Thyroid gland (tissue), 4 donors: Measurements from ENCODE around the gene B4GALT5.

Experiments used
- POLR2A ChIP-seq, 2 donors: fragments of 450-650 bp; IDR thresholded peaks; one replicate each; pipeline ENCODE4 v1.6.1; 2017; ENCODE audit warnings: antibody characterized with exemption in 2 of 2, mild to moderate bottlenecking in 2 of 2, moderate library complexity in 1 of 2
- TF ChIP-seq, protein P1 (sequence below), 6 experiments: fragments of 200-600 bp in 3 of 6; fragments of 450-650 bp in 3 of 6; sonication (generic) in 3 of 6; IDR thresholded peaks; one replicate each; pipeline ENCODE4 v1.5.1; 2016 to 2019; ENCODE audit warnings: antibody characterized with exemption in 6 of 6, mild to moderate bottlenecking in 2 of 6, inconsistent platforms in 1 of 6, moderate library complexity in 1 of 6

DNA sequence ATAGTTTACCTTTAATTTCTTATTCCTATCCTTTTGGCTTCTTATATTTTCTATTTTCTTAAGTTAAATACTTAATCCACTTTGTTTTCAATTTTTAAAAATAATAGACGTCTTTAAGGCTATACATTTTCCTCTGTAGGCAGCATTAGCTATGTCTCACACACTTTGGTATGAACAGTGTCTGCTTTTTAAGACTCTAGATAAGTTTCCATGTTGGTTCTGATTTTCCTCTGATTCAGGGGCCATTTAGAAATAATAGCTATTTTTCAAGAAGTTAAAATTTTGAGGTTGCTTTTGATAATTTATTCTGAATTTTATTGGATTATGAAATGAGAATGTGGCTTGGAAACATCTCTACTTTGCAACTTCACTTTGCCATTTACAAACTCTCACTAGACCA is 91.4 kb downstream of the B4GALT5 start:
- TF ChIP-seq, protein P1, sequence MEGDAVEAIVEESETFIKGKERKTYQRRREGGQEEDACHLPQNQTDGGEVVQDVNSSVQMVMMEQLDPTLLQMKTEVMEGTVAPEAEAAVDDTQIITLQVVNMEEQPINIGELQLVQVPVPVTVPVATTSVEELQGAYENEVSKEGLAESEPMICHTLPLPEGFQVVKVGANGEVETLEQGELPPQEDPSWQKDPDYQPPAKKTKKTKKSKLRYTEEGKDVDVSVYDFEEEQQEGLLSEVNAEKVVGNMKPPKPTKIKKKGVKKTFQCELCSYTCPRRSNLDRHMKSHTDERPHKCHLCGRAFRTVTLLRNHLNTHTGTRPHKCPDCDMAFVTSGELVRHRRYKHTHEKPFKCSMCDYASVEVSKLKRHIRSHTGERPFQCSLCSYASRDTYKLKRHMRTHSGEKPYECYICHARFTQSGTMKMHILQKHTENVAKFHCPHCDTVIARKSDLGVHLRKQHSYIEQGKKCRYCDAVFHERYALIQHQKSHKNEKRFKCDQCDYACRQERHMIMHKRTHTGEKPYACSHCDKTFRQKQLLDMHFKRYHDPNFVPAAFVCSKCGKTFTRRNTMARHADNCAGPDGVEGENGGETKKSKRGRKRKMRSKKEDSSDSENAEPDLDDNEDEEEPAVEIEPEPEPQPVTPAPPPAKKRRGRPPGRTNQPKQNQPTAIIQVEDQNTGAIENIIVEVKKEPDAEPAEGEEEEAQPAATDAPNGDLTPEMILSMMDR (IDR thresholded peaks at IDR 0.05): no peak
- no peak for TF ChIP-seq POLR2A (IDR thresholded peaks at IDR 0.05)
